Endothelial cell of umbilical vein (primary cell): ENCODE data around the gene ULBP1. TPM values are rescaled to one million over a fixed set of nuclear protein-coding genes. Genes with fewer than 3 reads are reported as not detected.
A peak's percentile ranks its signal among the peaks of the same experiment; 100 is the strongest.
"Not testable (repeated sequence)": the region's sequence is repeated elsewhere in the genome, so short reads cannot be mapped to it uniquely, and the experiment has no call there.

Experiments
- BruUV-seq: library from RNA; stranded (reverse); fragments of 400-500 nt; replicated peaks from 2 replicates; lab custom pipeline; 2021; lab: Mats Ljungman, UMichigan
- CTCF ChIA-PET: fragments of 300-600, 350-600 bp; sonication (Branson Sonifier 250); formaldehyde crosslinking; loops from one replicate; lab custom pipeline; 2021; ENCODE audit warnings: antibody characterized with exemption, inconsistent platforms; lab: Charles Lee
- POLR2A ChIA-PET: fragments of 300-600, 350-600 bp; sonication (Branson Sonifier 250); formaldehyde crosslinking; loops from one replicate; lab custom pipeline; 2021; ENCODE audit warnings: antibody characterized with exemption, inconsistent platforms; lab: Charles Lee
- DNase-seq: peaks from one replicate; pipeline ENCODE4 v3.0.0-alpha.2; 2011; ENCODE audit warnings: low read depth, low spot score
- FAIRE-seq: peaks from 2 replicates; lab custom pipeline; 2011; peaks lifted over from hg19 to GRCh38; lab: Jason Lieb, UNC
- H2AFZ ChIP-seq: 2 replicates; pipeline ENCODE4 v1.6.0; 2012; ENCODE audit warnings: low read depth, low read length, control low read depth, inconsistent platforms
- H3K27ac ChIP-seq: 2 replicates; pipeline ENCODE4 v1.5.1; 2011; ENCODE audit warnings: low read depth, mild to moderate bottlenecking, control low read depth, low read length, moderate library complexity; ENCODE audit not compliant: insufficient read depth
- H3K27me3 ChIP-seq, 2 experiments: 2 replicates each; pipeline versions ENCODE4 v1.6.0 to v1.6.1; 2011; ENCODE audit warnings: low read length in 2 of 2, mixed read lengths in 1 of 2; ENCODE audit not compliant: control insufficient read depth in 2 of 2, insufficient read depth in 2 of 2
- H3K36me3 ChIP-seq, 2 experiments: 2 replicates in 1 of 2; 3 replicates in 1 of 2; pipeline ENCODE4 v1.5.1; 2011; ENCODE audit warnings: low read length in 2 of 2, mild to moderate bottlenecking in 1 of 2, moderate library complexity in 1 of 2; ENCODE audit not compliant: control insufficient read depth in 2 of 2, insufficient read depth in 2 of 2; ENCODE audit errors: extremely low read depth in 1 of 2
- H3K4me1 ChIP-seq: 3 replicates; pipeline ENCODE4 v1.5.1; 2011; ENCODE audit warnings: mild to moderate bottlenecking, low read length; ENCODE audit not compliant: control insufficient read depth, insufficient read depth; ENCODE audit errors: extremely low read depth
- H3K4me2 ChIP-seq: 2 replicates; pipeline ENCODE4 v1.6.1; 2011; ENCODE audit warnings: low read length, control low read depth, mixed read lengths; ENCODE audit not compliant: insufficient read depth
- H3K4me3 ChIP-seq, 3 experiments: fragments of 200-600 bp in 1 of 3; sonication (generic), shearing (Covaris generic) in 1 of 3; replicated peaks in 1 of 3; 2 replicates each; pipeline ENCODE4 v1.5.1; 2011 to 2016; ENCODE audit warnings: control low read depth in 3 of 3, low read length in 3 of 3, mild to moderate bottlenecking in 2 of 3, inconsistent platforms in 1 of 3, low read depth in 1 of 3, moderate library complexity in 1 of 3; ENCODE audit not compliant: insufficient read depth in 1 of 3
- H3K79me2 ChIP-seq: 2 replicates; pipeline ENCODE4 v1.6.0; 2012; ENCODE audit warnings: low read length, inconsistent platforms; ENCODE audit not compliant: control insufficient read depth, insufficient read depth
- H3K9ac ChIP-seq: replicated peaks from 2 replicates; pipeline ENCODE3; 2011; ENCODE audit warnings: low read length, control low read depth; ENCODE audit not compliant: insufficient read depth; ENCODE audit errors: extremely low read depth
- H3K9me1 ChIP-seq: replicated peaks from 3 replicates; pipeline ENCODE4 v1.6.0; 2011; ENCODE audit warnings: mild to moderate bottlenecking, low read length; ENCODE audit not compliant: control insufficient read depth, insufficient read depth; ENCODE audit errors: extremely low read depth
- H3K9me3 ChIP-seq: replicated peaks from 2 replicates; pipeline ENCODE4 v1.5.1; 2012; ENCODE audit warnings: low read length, inconsistent platforms; ENCODE audit not compliant: control insufficient read depth, insufficient read depth
- H4K20me1 ChIP-seq: replicated peaks from 2 replicates; pipeline ENCODE3; 2011; ENCODE audit warnings: mild to moderate bottlenecking, low read length; ENCODE audit not compliant: control insufficient read depth, insufficient read depth; ENCODE audit errors: extremely low read depth
- GATA2 ChIP-seq: IDR thresholded peaks from 2 replicates; pipeline ENCODE4 v1.7.0; 2011; ENCODE audit warnings: low read depth, mild to moderate bottlenecking, moderate library complexity, mixed read lengths, low read length; ENCODE audit not compliant: insufficient read length, insufficient read depth
- JUN ChIP-seq: IDR thresholded peaks from 2 replicates; pipeline ENCODE4 v1.6.1; 2011; ENCODE audit warnings: borderline replicate concordance, low read depth; ENCODE audit not compliant: insufficient read length, insufficient read depth
- dilution Hi-C: fragments of 300-500 bp; cut with MboI; formaldehyde crosslinking; loops from one replicate; pipeline ENCODE4 v1.15.0; 2019; ENCODE audit warnings: low sequenced_read_pairs; ENCODE audit not compliant: extremely low pct_ligation_motif_present
- intact Hi-C: fragments of 100-400 bp; cut with micrococcal nuclease; formaldehyde crosslinking; loops from one replicate; pipeline ENCODE4 v1.10.0; 2022
- polyA plus RNA-seq, 4 experiments: library from polyadenylated mRNA; depleted of rRNA in 3 of 4; stranded (reverse) in 3 of 4; unstranded in 1 of 4; fragments of >200 nt; gene quantifications; 2 replicates each; pipeline versions ENCODE4 v1.2.1 to v1.2.3, GENCODE V29; 2011 to 2012; ENCODE audit warnings: missing spikeins in 1 of 4
- total RNA-seq: library from RNA; stranded (reverse); gene quantifications from 2 replicates; pipeline ENCODE4 v1.2.3, GENCODE V29; 2021

The ULBP1 gene
- total and polyA plus RNA-seq, 2 donors (not counting 3 experiments of a cell fraction or from before 2014, with no cell fraction given): 0.33 to 1.4 TPM

DNA sequence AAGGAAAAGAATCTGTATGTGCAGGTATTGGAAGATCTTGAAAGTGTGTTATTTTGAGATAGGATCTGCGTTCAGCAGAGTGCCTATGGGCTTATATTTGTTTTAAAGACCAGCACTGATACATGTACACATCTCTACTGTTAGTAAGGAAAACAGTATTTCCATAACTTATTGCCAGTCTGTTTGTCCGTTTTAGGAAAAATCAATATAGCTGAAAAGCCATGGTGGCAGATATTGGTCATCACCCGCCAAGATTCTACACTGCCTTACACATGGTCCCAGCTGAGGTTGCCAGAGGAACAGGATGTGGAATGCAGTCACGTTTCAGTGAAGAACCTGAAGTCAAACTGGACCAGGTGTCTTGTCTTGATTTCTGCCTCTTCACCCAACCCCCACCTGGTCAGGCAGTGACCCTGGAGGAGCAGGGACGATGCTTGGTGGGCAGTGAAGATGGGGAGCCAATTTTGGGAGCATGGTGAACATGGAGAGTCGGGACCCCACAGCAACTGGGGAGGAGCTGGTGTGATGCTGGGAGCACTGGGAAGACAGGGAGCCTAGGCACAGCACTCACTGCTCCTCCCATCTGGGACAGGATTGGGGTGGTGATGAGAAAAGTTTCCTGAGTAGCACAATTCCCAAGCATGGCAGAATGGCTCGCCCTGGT, 8.0 kb upstream of the ULBP1 start:
- dilution Hi-C loops, H3K9ac ChIP-seq, H3K4me2 ChIP-seq, H3K36me3 ChIP-seq, H4K20me1 ChIP-seq, H3K4me3 ChIP-seq, H3K9me3 ChIP-seq, H3K9me1 ChIP-seq, intact Hi-C loops, H3K4me1 ChIP-seq, POLR2A ChIA-PET, BruUV-seq, DNase-seq, H3K79me2 ChIP-seq, H3K27ac ChIP-seq, H2AFZ ChIP-seq: not testable (repeated sequence)
- peaks cover 26 to 46% of the 10 kb centered on the region in 2 experiments for H3K27me3 ChIP-seq
- CTCF ChIA-PET: interaction anchor here (1.2 kb wide), 1 partner anchor 15 kb away, joined by 3 read pairs; no protein-coding TSS in a partner anchor
- peak; percentile 28 for FAIRE-seq

DNA sequence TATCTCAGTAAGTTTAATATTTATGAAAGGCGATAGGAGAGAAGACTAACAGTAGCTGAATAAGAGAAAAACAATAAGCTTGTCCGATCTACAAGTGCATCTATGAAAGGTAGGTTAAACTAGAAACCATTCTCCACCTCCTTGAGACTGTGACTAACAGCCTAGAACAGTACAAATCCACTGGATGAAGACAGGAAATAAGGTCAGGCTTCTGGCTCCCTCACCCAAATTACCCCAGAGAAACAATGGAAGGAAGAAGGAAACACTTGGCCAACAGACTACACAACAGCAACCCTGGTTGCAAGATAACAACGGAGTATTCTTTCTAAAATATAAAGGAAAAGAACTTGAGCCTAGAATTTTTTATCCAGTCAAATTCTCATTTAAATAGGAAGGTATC, 5.6 kb upstream of the ULBP1 start:
- dilution Hi-C loops, H3K4me3 ChIP-seq, intact Hi-C loops, BruUV-seq, H3K4me1 ChIP-seq, H3K36me3 ChIP-seq, POLR2A ChIA-PET, H3K9me1 ChIP-seq, H3K79me2 ChIP-seq, H2AFZ ChIP-seq, H3K27ac ChIP-seq, H3K9ac ChIP-seq, H4K20me1 ChIP-seq, H3K9me3 ChIP-seq, H3K4me2 ChIP-seq: not testable (repeated sequence)
- peak; percentile 38 for TF ChIP-seq GATA2
- peak; percentile 12 for TF ChIP-seq JUN
- peak; percentile 88 for FAIRE-seq
- CTCF ChIA-PET: interaction anchor here (1.8 kb wide), 1 partner anchor 59 kb away, joined by 7 read pairs; no protein-coding TSS in a partner anchor
- H3K27me3 ChIP-seq: peaks cover 11 to 34% of the 10 kb centered on the region in 2 experiments
- peak; percentile 79 for DNase-seq

GRCh38 chr6:149959806-149960205, 3.9 kb upstream of the ULBP1 start:
- CTCF ChIA-PET: interaction anchor here (0.8 to 1.2 kb wide), 3 partner anchors 19 to 47 kb away, joined by 3 read pairs; no protein-coding TSS in a partner anchor
- H4K20me1 ChIP-seq, H3K9me1 ChIP-seq, H3K9ac ChIP-seq, H3K4me3 ChIP-seq, H3K4me2 ChIP-seq, H3K9me3 ChIP-seq, H3K79me2 ChIP-seq, POLR2A ChIA-PET, H2AFZ ChIP-seq, dilution Hi-C loops, H3K36me3 ChIP-seq, FAIRE-seq, H3K27ac ChIP-seq, BruUV-seq, DNase-seq: not testable (repeated sequence)
- intact Hi-C loops: loop anchor here (2.0 kb wide), 1 partner anchor 19 kb away; no protein-coding TSS in a partner anchor
- H3K4me1 ChIP-seq: peaks cover 21% of the 10 kb centered on the region
- H3K27me3 ChIP-seq: peaks cover 10 to 42% of the 10 kb centered on the region in 2 experiments
